A549 (cell line): ENCODE data around the gene LILRA2.

Source experiments
- ATOH8 ChIP-seq: fragments of 250-450 bp; sonication (Bioruptor Pico); IDR thresholded peaks from 2 replicates; pipeline ENCODE4 v1.5.0; 2020; ENCODE audit warnings: low read depth, mild to moderate bottlenecking, moderate library complexity
- CBX8 ChIP-seq: fragments of 200-600 bp; sonication (generic); IDR thresholded peaks from 2 replicates; pipeline ENCODE4 v1.6.1; 2016
- CTCF ChIP-seq: fragments of >200 bp; sonication (Bioruptor Twin); formaldehyde crosslinking; IDR thresholded peaks from 3 replicates; pipeline ENCODE4 v1.5.1; 2016
- RFX5 ChIP-seq: fragments of 450-650 bp; IDR thresholded peaks from 2 replicates; pipeline ENCODE4 v1.7.1; 2014; ENCODE audit warnings: antibody characterized with exemption, mild to moderate bottlenecking, moderate library complexity

- TF ChIP-seq RFX5 = no peak
- TF ChIP-seq CBX8 = no peak
- no peak for TF ChIP-seq ATOH8 (CRISPR knock-in tag)
- TF ChIP-seq CTCF = no peak
Observed at GRCh38 chr19:54616821-54617560, 43.4 kb downstream of the LILRA2 start.
